ENCODE measurements around the gene SIGMAR1. TPM values are rescaled to one million over a fixed set of nuclear protein-coding genes. Genes with fewer than 3 reads are reported as not detected.

Gene SIGMAR1
- total and polyA plus RNA-seq, 2 of the 4 experiments (the other 2 are of a cell fraction): 44.6 to 88.9 TPM

GRCh38 chr9:34610434-34611206, 27.0 kb downstream of the SIGMAR1 start (continued):
- no peak for TF ChIP-seq FOS (IDR thresholded peaks at IDR 0.05; ENCODE audit: low read depth, low read length)

- Histone ChIP-seq H3K23ac (ENCODE audit: low read depth, low read length) (no peak overlapping the region), H3K27me3 (ENCODE audit: control insufficient read depth, insufficient read depth, low read length) (peaks cover 24% of the 10 kb centered on the region), H3K56ac (ENCODE audit: extremely low read depth, insufficient read depth, low read length) (no peak overlapping the region), H3K36me3 (ENCODE audit: control insufficient read depth, insufficient read depth, low read length) (peaks cover 3% of the 10 kb centered on the region; the same call in 1 of the 2 replicates), H2BK20ac (ENCODE audit: low read depth, low read length) (no peak overlapping the region), H3K27ac (ENCODE audit: insufficient read depth, low read length) (no peak overlapping the region), H3K4me2 (ENCODE audit: low read depth, low read length) (no peak overlapping the region), H3K9me1 (ENCODE audit: insufficient read depth, low read length) (peaks cover 12% of the 10 kb centered on the region), H3K14ac (replicated peaks; ENCODE audit: low read depth, low read length) (no peak overlapping the region), H2BK5ac (ENCODE audit: low read depth, low read length, poor library complexity, severe bottlenecking) (no peak overlapping the region), H3K18ac (ENCODE audit: low read depth, low read length) (no peak overlapping the region), H3K9me3 (ENCODE audit: control insufficient read depth, insufficient read depth, low read length) (no peaks in the 10 kb centered on the region), H2AK9ac (replicated peaks; ENCODE audit: low read depth, low read length, poor library complexity) (peak overlapping the region; percentile 37), H2BK120ac (ENCODE audit: low read depth, low read length) (no peak overlapping the region), H4K8ac (ENCODE audit: low read depth in 2 of 2, low read length in 2 of 2) (no peak overlapping the region), H2AFZ (replicated peaks; ENCODE audit: low read length, poor library complexity) (no peak overlapping the region), H3K4ac (ENCODE audit: low read depth, low read length) (no peak overlapping the region), H2AK5ac (ENCODE audit: low read depth, low read length) (no peak overlapping the region), H3K9ac (ENCODE audit: low read depth, low read length) (no peak overlapping the region), H4K91ac (ENCODE audit: insufficient read depth, low read depth, low read length) (no peak overlapping the region), H3K4me3 (ENCODE audit: insufficient read depth, low read depth, low read length) (no peak overlapping the region), H4K5ac (ENCODE audit: low read depth, low read length) (no peak overlapping the region), H3K4me1 (ENCODE audit: control insufficient read depth, insufficient read depth, low read length) (peaks cover 6% of the 10 kb centered on the region; the same call in 1 of the 2 replicates), H3K79me1 (ENCODE audit: low read depth in 1 of 2, low read length in 2 of 2) (peaks cover 8 to 15% of the 10 kb centered on the region in 2 experiments; a peak in 3 of 4 replicates), H4K20me1 (ENCODE audit: insufficient read depth, low read length) (peaks cover 5% of the 10 kb centered on the region; the same call in 1 of the 2 replicates), H2BK15ac (ENCODE audit: low read depth, low read length) (no peak overlapping the region)
- ChIA-PET POLR2A (ENCODE audit: unreplicated experiment) (no interaction called here), CTCF (no interaction called here)
- in situ Hi-C loops (cut with MboI; ENCODE audit: low sequenced_read_pairs): loop anchor here (10.0 kb wide), 1 partner anchor 173 kb away; no protein-coding TSS in a partner anchor
- no peak for DNase-seq
- intact Hi-C loops (cut with micrococcal nuclease): no loop called here
- BruUV-seq (replicated peaks): no TSS peak
- no peak for ATAC-seq (ENCODE audit: low read depth)
- WGBS, 2 experiments (ENCODE audit: extremely low coverage in 2 of 2, insufficient read length in 1 of 2): 60% methylated on average over 1 of the region's 2 CpGs; no CpG with 5 or more reads in 1 of the 2 experiments
- dilution Hi-C loops (cut with HindIII; ENCODE audit: low sequenced_read_pairs, unreplicated experiment): no loop called here
- TF ChIP-seq ELK1 (IDR thresholded peaks at IDR 0.05; ENCODE audit: borderline replicate concordance, low read depth, low read length): no peak
- no peak for TF ChIP-seq SMC3 (IDR thresholded peaks at IDR 0.05; ENCODE audit: low read depth, low read length)
- TF ChIP-seq FOS (IDR thresholded peaks at IDR 0.05; ENCODE audit: low read depth, low read length): no peak
- TF ChIP-seq CTCF (conservative IDR thresholded peaks at IDR 0.05; ENCODE audit: low read depth, low read length): no peak
- no peak for TF ChIP-seq NFE2L2 (IDR thresholded peaks at IDR 0.05; ENCODE audit: low read depth, low read length)
- TF ChIP-seq USF2 (IDR thresholded peaks at IDR 0.05; ENCODE audit: low read depth, low read length): no peak
- no peak for TF ChIP-seq MAZ (IDR thresholded peaks at IDR 0.05; ENCODE audit: borderline replicate concordance, low read depth, low read length)
- no peak for TF ChIP-seq CEBPB (IDR thresholded peaks at IDR 0.05; ENCODE audit: low read depth, low read length)
- no peak for TF ChIP-seq POLR2A (IDR thresholded peaks at IDR 0.05; ENCODE audit: low read depth, low read length)
- no peak for TF ChIP-seq BHLHE40 (IDR thresholded peaks at IDR 0.05; ENCODE audit: low read depth, low read length)
Measured at GRCh38 chr9:34607331-34607730, 30.3 kb downstream of the SIGMAR1 start.

Data from IMR-90 (cell line).